HK-2 (cell line): ENCODE data around the gene TAS2R4.
"Not testable (repeated sequence)": the region's sequence is repeated elsewhere in the genome, so short reads cannot be mapped to it uniquely, and the experiment has no call there.

Experiments
- DNase-seq: peaks from one replicate; pipeline ENCODE4 v3.0.0-alpha.2; 2018; ENCODE audit not compliant: unreplicated experiment

The TAS2R4 gene

GRCh38 chr7:141822432-141822831, 46.0 kb downstream of the TAS2R4 start:
- DNase-seq: not testable (repeated sequence)
